Neural cell (in vitro differentiated cells): Measurements from ENCODE around the gene UBAP2. TPM values are rescaled to one million over a fixed set of nuclear protein-coding genes. Genes with fewer than 3 reads are reported as not detected.
"Not testable (repeated sequence)": the region's sequence is repeated elsewhere in the genome, so short reads cannot be mapped to it uniquely, and the experiment has no call there.

Experiments
- H2AFZ ChIP-seq: fragments of 200-600, 300-800 bp; sonication (generic), shearing (Covaris generic); 2 replicates; pipeline ENCODE4 v1.6.0; 2014; ENCODE audit warnings: low read depth, mild to moderate bottlenecking, antibody characterized with exemption, low read length, moderate library complexity
- H3F3A ChIP-seq: fragments of 200-600 bp; shearing (Covaris generic); 2 replicates; pipeline ENCODE4 v1.6.1; 2016; ENCODE audit warnings: mild to moderate bottlenecking, moderate library complexity, mixed read lengths, antibody characterized with exemption, low read length; ENCODE audit not compliant: insufficient read depth, poor library complexity, severe bottlenecking
- H3K27ac ChIP-seq: fragments of 200-600, 300-800 bp; sonication (generic), shearing (Covaris generic); 2 replicates; pipeline ENCODE4 v1.5.1; 2014; ENCODE audit warnings: mild to moderate bottlenecking, low read length, moderate library complexity
- H3K27me3 ChIP-seq: fragments of 300-800, 200-600 bp; sonication (generic), shearing (Covaris generic); 2 replicates; pipeline ENCODE4 v1.6.0; 2014; ENCODE audit warnings: mild to moderate bottlenecking, low read depth, low read length, moderate library complexity; ENCODE audit not compliant: insufficient read depth
- H3K36me3 ChIP-seq: fragments of 300-800, 200-600 bp; sonication (generic), shearing (Covaris generic); 2 replicates; pipeline ENCODE4 v1.5.1; 2014; ENCODE audit warnings: mild to moderate bottlenecking, antibody characterized with exemption, low read length, moderate library complexity; ENCODE audit not compliant: insufficient read depth
- H3K4me2 ChIP-seq: fragments of 300-800, 200-600 bp; sonication (generic), shearing (Covaris generic); 2 replicates; pipeline ENCODE4 v1.6.0; 2014; ENCODE audit warnings: mild to moderate bottlenecking, low read length
- H3K4me3 ChIP-seq: fragments of 300-800, 200-600 bp; sonication (generic), shearing (Covaris generic); 2 replicates; pipeline ENCODE4 v1.5.1; 2014; ENCODE audit warnings: mild to moderate bottlenecking, low read length, moderate library complexity
- H3K79me2 ChIP-seq: fragments of 200-600 bp; shearing (Covaris generic); replicated peaks from 2 replicates; pipeline ENCODE4 v1.6.0; 2014; ENCODE audit warnings: mild to moderate bottlenecking, low read length, moderate library complexity; ENCODE audit not compliant: insufficient read depth
- H3K9ac ChIP-seq: fragments of 300-800, 200-600 bp; sonication (generic), shearing (Covaris generic); 2 replicates; pipeline ENCODE4 v1.6.1; 2016; ENCODE audit warnings: mild to moderate bottlenecking, low read length, mixed read lengths
- H3K9me2 ChIP-seq: fragments of 200-600 bp; shearing (Covaris generic); 2 replicates; pipeline ENCODE4 v1.6.1; 2016; ENCODE audit warnings: mild to moderate bottlenecking, low read length, mixed read lengths; ENCODE audit not compliant: insufficient read depth
- H3K9me3 ChIP-seq: fragments of 200-600, 300-800 bp; sonication (generic), shearing (Covaris generic); 2 replicates; pipeline ENCODE4 v1.6.1; 2016; ENCODE audit warnings: mild to moderate bottlenecking, mixed run types, low read length, moderate library complexity, mixed read lengths
- H4K20me1 ChIP-seq: fragments of 200-600 bp; shearing (Covaris generic); 2 replicates; pipeline ENCODE4 v1.6.1; 2016; ENCODE audit warnings: mild to moderate bottlenecking, mixed run types; ENCODE audit not compliant: insufficient read depth
- CTCF ChIP-seq: fragments of 450-650 bp; IDR thresholded peaks from 2 replicates; pipeline ENCODE4 v1.5.1; 2014; ENCODE audit warnings: antibody characterized with exemption, mild to moderate bottlenecking, moderate library complexity; ENCODE audit not compliant: poor library complexity, severe bottlenecking
- EP300 ChIP-seq: fragments of 450-650 bp; conservative IDR thresholded peaks from 2 replicates; pipeline ENCODE4 v1.6.1; 2014; ENCODE audit warnings: antibody characterized with exemption, mild to moderate bottlenecking, moderate library complexity; ENCODE audit not compliant: poor library complexity, severe bottlenecking
- EZH2 ChIP-seq: fragments of 200-600, 300-800 bp; shearing (Covaris generic), sonication (generic); IDR thresholded peaks from 2 replicates; pipeline ENCODE4 v1.6.1; 2014; ENCODE audit warnings: antibody characterized with exemption, low read length, borderline replicate concordance, mild to moderate bottlenecking; ENCODE audit not compliant: insufficient read depth, poor library complexity, severe bottlenecking
- MXI1 ChIP-seq: fragments of 450-650 bp; conservative IDR thresholded peaks from 2 replicates; pipeline ENCODE4 v1.6.1; 2014; ENCODE audit warnings: antibody characterized with exemption, mild to moderate bottlenecking; ENCODE audit not compliant: poor library complexity, severe bottlenecking
- POLR2AphosphoS5 ChIP-seq: IDR thresholded peaks from 2 replicates; pipeline ENCODE4 v1.6.1; 2012
- RAD21 ChIP-seq: fragments of 450-650 bp; conservative IDR thresholded peaks from 2 replicates; pipeline ENCODE4 v1.6.1; 2014; ENCODE audit warnings: antibody characterized with exemption, mild to moderate bottlenecking, moderate library complexity
- REST ChIP-seq: IDR thresholded peaks from 2 replicates; pipeline ENCODE4 v1.6.1; 2012; ENCODE audit warnings: borderline replicate concordance
- SMC3 ChIP-seq: fragments of 450-650 bp; conservative IDR thresholded peaks from 2 replicates; pipeline ENCODE4 v1.6.1; 2014; ENCODE audit warnings: antibody characterized with exemption, mild to moderate bottlenecking, moderate library complexity; ENCODE audit not compliant: poor library complexity
- TAF1 ChIP-seq: IDR thresholded peaks from 2 replicates; pipeline ENCODE4 v1.6.1; 2012; ENCODE audit warnings: low read depth
- polyA plus RNA-seq: library from polyadenylated mRNA; depleted of rRNA; stranded (reverse); fragments of >200 nt; gene quantifications from 2 replicates; pipeline ENCODE4 v1.2.3, GENCODE V29; 2014

The UBAP2 gene
- polyA plus RNA-seq, 1 donor from 2014 or later, result 9.2 TPM

DNA sequence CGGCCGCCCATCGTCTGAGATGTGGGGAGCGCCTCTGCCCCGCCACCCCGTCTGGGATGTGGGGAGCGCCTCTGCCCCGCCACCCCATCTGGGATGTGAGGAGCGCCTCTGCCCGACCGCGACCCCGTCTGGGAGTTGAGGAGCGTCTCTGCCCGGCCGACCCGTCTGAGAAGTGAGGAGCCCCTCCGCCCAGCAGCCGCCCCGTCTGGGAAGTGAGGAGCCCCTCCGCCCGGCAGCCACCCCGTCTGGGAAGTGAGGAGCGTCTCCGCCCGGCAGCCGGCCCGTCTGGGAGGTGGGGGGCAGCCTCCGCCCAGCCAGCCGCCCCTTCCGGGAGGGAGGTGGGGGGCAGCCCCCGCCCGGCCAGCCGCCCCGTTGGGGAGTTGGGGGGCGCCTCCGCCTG, 9.8 kb downstream of the UBAP2 start:
- not testable (repeated sequence) for H3K27me3 ChIP-seq, H3F3A ChIP-seq, H3K9me2 ChIP-seq, H4K20me1 ChIP-seq, H2AFZ ChIP-seq, H3K9ac ChIP-seq, H3K27ac ChIP-seq, H3K4me3 ChIP-seq, H3K36me3 ChIP-seq, H3K4me2 ChIP-seq, H3K9me3 ChIP-seq
- H3K79me2 ChIP-seq, result peaks cover 37% of the 10 kb centered on the region

GRCh38 chr9:34037626-34038025, 11.1 kb downstream of the UBAP2 start:
- Histone ChIP-seq H3K36me3 (no peaks in the 10 kb centered on the region), H2AFZ (no peak overlapping the region), H3K9me2 (no peaks in the 10 kb centered on the region), H3K9me3 (no peaks in the 10 kb centered on the region), H3F3A (no peaks in the 10 kb centered on the region), H3K4me3 (no peak overlapping the region), H3K27me3 (no peaks in the 10 kb centered on the region), H3K9ac (no peak overlapping the region), H3K27ac (no peak overlapping the region), H3K79me2 (peaks cover 34% of the 10 kb centered on the region), H3K4me2 (no peak overlapping the region), H4K20me1 (no peaks in the 10 kb centered on the region)
- TF ChIP-seq REST (no peak), EZH2 (no peak), RAD21 (no peak), TAF1 (no peak), MXI1 (no peak), EP300 (no peak), SMC3 (no peak), POLR2AphosphoS5 (no peak), CTCF (no peak)

DNA sequence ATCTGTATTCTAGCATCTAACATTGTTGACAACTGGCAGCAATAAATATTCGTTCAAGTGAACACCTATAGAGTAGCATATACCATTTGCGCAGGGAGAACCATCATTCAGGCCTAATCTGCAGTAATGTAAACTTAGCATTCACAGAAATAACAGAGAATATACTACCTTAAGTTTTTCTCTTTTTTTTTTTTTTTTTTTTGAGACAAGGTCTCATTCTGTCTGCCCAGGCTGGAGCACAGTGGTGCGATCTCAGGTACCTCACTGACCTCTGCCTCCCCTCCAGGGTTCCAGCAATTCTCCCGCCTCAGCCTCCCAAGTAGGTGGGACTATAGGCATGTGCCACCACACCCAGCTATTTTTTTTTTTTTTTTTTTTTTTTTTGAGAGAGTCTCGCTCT, 12.1 kb downstream of the UBAP2 start:
- Histone ChIP-seq H3K9me2 (no peaks in the 10 kb centered on the region), H3K9me3 (peaks cover 5% of the 10 kb centered on the region), H3K27ac (no peak overlapping the region), H3K4me2 (no peak overlapping the region), H3K79me2 (peaks cover 41% of the 10 kb centered on the region), H3K4me3 (no peak overlapping the region), H3K27me3 (no peaks in the 10 kb centered on the region), H3K36me3 (no peaks in the 10 kb centered on the region), H3F3A (no peaks in the 10 kb centered on the region), H3K9ac (no peak overlapping the region), H4K20me1 (no peaks in the 10 kb centered on the region), H2AFZ (no peak overlapping the region)
- TF ChIP-seq MXI1 (no peak), EZH2 (no peak), CTCF (no peak)
